ENCODE data around the gene TMEM62. TPM values are rescaled to one million over a fixed set of nuclear protein-coding genes. Genes with fewer than 3 reads are reported as not detected.

Gene TMEM62
- total RNA-seq (2014; rRNA removed; shearing (Covaris generic); ENCODE audit: low replicate concordance) = 27.1 and 37.7 TPM in 2 replicates

DNA sequence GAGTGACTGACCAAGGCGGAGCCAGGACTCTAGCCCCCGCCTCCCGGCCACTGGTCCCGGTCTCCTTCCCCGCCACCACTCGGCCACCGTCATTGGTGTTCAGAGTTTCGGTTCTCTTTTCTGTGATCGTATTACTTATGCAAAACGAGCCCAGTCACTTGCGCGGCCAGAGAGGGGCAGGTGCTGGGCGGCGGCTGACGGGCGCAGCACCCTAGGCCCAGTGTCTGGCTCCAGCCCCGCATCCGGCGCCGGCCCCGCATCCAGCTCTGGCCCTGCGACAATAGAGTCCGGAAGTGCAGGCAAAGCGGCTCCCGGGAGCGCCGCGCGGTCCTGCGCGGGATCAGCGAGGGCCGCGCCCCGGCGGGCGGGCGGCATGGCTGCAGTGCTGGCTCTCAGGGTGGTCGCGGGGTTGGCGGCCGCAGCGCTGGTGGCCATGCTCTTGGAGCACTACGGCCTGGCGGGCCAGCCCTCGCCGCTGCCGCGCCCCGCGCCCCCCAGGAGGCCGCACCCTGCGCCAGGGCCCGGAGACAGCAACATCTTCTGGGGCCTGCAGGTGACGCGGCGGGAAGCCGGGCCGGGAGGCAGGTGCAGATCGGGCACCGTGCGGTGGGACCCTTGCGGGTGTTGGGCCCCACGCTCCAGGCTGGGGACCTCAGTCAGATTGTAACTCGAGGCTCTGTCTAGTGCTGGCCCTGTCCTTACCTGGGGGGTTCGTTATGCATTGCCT lies at the start of gene TMEM62:
Gene TMEM62 (plus strand): TSS at position 157 of the 727 bp plus-strand sequence. CDS start 217 bp downstream, at position 374.
- peak; percentile 81 for DNase-seq (ENCODE audit: low read depth)
- in situ Hi-C loops (cut with HindIII; ENCODE audit: low pct_unique_long_range_greater_than_20kb, low sequenced_read_pairs) = no loop called here

DNA sequence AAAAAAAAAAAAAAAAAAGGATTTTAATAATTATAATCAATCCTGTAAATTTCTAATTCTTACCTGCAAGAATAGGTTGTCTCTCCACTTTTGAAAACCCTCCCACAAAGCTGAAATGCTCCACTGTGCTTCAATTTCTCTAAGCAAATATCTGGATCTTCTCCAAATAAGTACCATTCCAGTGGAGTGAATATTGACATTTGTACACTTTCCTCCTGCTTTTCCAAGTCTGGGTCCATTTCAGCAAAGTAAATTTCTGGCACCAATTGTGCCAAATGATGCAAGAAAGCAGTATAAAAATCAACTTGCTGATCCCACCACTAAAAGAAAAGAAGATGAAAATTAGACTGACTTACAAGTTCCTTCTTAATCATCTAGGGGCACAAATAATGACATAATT lies 47.5 kb upstream of the TMEM62 start:
- in situ Hi-C loops (cut with HindIII; ENCODE audit: low pct_unique_long_range_greater_than_20kb, low sequenced_read_pairs) = no loop called here
- DNase-seq (ENCODE audit: low read depth) = no peak

- no peak for DNase-seq (ENCODE audit: low read depth)
- in situ Hi-C loops (cut with HindIII; ENCODE audit: low pct_unique_long_range_greater_than_20kb, low sequenced_read_pairs) = no loop called here
Observed at GRCh38 chr15:43086551-43086950, 46.8 kb upstream of the TMEM62 start.

- in situ Hi-C loops (cut with HindIII; ENCODE audit: low pct_unique_long_range_greater_than_20kb, low sequenced_read_pairs) = no loop called here
- no peak for DNase-seq (ENCODE audit: low read depth)
Observed at GRCh38 chr15:43091859-43092258, 41.5 kb upstream of the TMEM62 start.

GRCh38 chr15:43093026-43093425 lies 40.4 kb upstream of the TMEM62 start:
- no peak for DNase-seq (ENCODE audit: low read depth)
- in situ Hi-C loops (cut with HindIII; ENCODE audit: low pct_unique_long_range_greater_than_20kb, low sequenced_read_pairs) = no loop called here

DNA sequence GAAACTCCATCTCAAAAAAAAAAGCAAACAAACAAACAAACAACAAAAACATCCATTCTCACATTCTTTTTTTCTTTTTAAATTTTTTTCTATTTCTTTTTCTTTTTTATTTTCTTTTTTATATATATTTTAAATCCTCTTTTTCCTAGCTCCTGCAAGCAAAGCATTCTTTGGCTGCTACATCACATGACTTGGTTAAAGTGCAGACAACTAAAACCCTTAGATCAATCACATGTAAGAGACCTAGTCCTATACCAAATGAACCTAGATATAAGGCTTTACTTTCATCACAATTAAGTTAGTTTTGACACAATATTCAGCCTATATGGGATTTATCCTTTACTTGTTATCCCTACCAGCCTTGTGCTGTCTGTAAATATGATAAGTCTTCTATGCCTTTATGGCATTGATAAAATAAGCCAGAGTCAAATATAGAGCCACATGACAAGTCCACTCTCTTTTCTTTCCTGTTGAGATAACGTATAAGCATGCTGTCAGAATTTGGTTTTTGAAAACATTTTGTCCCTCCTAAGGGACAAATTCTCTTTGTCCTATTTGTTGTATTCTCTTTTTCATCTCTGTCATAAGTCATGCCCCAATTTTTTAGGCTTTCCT lies 38.9 kb upstream of the TMEM62 start:
- in situ Hi-C loops (cut with HindIII; ENCODE audit: low pct_unique_long_range_greater_than_20kb, low sequenced_read_pairs) = no loop called here

DNA sequence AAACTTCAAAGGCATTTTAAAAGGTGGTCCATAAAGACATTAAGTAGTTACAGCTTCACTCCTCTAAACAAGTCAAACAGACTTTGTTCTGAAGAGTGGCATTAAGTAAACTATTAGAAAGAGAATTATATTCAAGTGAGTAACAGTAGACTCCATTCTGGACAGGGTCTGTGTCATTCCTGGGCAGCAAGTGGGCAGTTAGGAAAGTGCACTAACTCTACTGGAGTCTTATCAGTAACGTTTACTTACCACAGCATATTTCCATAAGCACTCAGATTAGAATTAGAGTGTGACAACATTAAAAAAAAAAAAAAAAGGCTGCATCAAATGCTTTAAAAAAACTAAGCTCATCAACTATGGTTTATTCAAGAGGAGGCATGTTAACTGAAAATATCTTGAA lies 38.1 kb upstream of the TMEM62 start:
- in situ Hi-C loops (cut with HindIII; ENCODE audit: low pct_unique_long_range_greater_than_20kb, low sequenced_read_pairs) = no loop called here
- no peak for DNase-seq (ENCODE audit: low read depth)

More for the DNA sequence above, 38.9 kb upstream of the TMEM62 start:
- DNase-seq (ENCODE audit: low read depth) = no peak

DNA sequence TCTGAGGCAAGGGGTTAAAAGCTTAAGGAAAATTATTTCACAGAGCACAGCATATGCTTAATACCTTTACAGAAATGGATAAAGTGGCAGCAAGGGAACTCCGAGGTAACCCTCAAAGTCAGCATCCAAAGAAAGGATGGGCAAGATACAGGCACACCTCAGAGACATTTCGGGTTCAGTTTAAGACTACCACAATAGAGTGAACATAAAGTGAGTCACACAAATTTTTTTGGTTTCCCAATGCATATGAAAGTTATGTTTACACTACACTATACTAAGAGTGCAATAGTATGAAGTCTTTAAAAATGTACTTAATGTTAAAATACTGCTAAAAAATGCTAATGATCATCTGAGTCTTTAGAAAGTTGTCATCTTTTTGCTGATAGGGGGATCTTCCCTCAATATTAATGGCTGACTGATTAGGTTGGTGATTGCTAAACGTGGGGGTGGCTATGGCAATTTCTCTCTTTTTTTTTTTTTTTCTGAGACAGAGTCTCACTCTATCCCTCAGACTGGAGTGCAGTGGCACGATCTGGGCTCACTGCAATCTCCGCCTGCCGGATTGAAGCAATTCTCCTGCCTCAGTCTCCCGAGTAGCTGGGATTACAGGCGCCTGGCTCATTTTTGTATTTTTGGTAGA lies 37.6 kb upstream of the TMEM62 start:
- no peak for DNase-seq (ENCODE audit: low read depth)
- in situ Hi-C loops (cut with HindIII; ENCODE audit: low pct_unique_long_range_greater_than_20kb, low sequenced_read_pairs) = no loop called here

GRCh38 chr15:43096411-43096810 lies 37.0 kb upstream of the TMEM62 start:
- in situ Hi-C loops (cut with HindIII; ENCODE audit: low pct_unique_long_range_greater_than_20kb, low sequenced_read_pairs) = no loop called here
- DNase-seq (ENCODE audit: low read depth) = no peak

DNA sequence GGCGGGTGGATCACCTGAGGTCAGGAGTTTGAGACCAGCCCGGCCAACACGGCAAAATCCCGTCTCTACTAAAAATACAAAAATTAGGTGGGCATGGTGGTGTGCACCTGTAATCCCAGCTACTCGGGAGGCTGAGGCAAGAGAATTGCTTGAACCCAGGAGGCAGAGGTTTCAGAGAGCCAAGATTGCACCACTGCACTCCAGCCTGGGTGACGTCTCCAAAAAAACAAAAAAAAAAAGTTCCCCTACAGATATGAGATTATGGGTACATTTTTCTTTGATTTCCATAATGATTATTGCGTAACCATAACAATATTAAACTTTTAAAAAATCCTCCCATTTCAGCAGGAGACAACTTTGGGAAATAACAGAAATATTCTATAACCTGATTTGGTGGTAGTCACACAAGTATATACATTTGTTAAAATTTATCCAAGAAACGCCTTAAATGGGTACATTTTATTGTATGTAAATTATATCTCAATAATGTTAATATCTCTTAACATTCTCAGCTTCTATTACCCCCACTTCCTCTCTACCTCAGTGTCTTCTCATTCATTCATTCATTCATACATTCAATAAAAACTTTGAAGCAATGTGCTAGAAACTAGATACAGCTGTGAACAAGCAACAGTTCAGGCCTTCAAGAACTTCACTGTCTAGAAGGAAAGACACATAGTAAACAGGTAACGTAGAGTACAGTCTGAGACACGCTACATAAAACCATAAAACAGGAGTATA lies 34.1 kb upstream of the TMEM62 start:
- in situ Hi-C loops (cut with HindIII; ENCODE audit: low pct_unique_long_range_greater_than_20kb, low sequenced_read_pairs) = no loop called here
- no peak for DNase-seq (ENCODE audit: low read depth)

DNA sequence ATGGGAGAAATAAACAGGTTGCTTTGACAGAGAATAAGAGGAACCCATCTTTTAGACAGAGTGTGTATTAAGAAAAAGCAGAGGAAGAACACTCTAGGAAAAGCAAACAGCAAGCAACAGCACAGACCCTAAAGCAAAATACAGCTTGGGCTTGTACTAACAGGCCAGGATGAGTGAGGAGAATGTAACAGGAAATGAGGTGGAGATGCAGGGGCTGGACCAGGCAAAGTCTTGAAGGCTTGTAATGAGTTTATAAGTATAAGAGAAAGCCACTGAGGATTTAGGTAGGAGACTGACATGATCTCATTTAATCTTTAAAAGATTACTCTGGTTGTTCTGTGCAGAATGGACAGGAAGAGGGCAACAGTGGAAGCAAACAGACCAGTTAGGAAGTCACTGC lies 32.4 kb upstream of the TMEM62 start:
- no peak for DNase-seq (ENCODE audit: low read depth)
- in situ Hi-C loops (cut with HindIII; ENCODE audit: low pct_unique_long_range_greater_than_20kb, low sequenced_read_pairs) = no loop called here

DNA sequence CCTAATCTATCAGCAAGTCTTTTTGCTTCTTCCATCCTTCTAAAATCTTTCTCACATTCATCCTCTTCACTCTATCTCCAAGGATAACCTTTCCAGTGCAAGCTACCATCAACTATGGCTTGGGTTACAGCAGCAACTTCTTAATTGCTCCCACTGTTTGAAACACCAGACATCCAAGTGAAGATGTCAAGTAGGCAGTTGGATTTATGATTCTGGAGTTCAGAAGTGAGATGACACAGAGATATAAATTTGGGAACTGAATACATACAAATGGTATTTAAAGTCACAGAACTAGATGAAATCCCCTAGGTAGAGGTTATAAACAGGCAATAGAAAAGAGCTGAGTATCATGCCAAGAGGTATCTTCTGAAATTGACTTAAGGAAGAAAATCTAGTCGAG lies 31.2 kb upstream of the TMEM62 start:
- no peak for DNase-seq (ENCODE audit: low read depth)
- in situ Hi-C loops (cut with HindIII; ENCODE audit: low pct_unique_long_range_greater_than_20kb, low sequenced_read_pairs) = no loop called here

- in situ Hi-C loops (cut with HindIII; ENCODE audit: low pct_unique_long_range_greater_than_20kb, low sequenced_read_pairs) = no loop called here
- DNase-seq (ENCODE audit: low read depth) = no peak
Observed at GRCh38 chr15:43103907-43104306, 29.5 kb upstream of the TMEM62 start.

GRCh38 chr15:43104426-43104825 lies 29.0 kb upstream of the TMEM62 start:
- DNase-seq (ENCODE audit: low read depth) = no peak
- in situ Hi-C loops (cut with HindIII; ENCODE audit: low pct_unique_long_range_greater_than_20kb, low sequenced_read_pairs) = no loop called here

GRCh38 chr15:43105077-43105736 lies 28.2 kb upstream of the TMEM62 start:
- DNase-seq (ENCODE audit: low read depth) = no peak
- in situ Hi-C loops (cut with HindIII; ENCODE audit: low pct_unique_long_range_greater_than_20kb, low sequenced_read_pairs) = no loop called here

DNA sequence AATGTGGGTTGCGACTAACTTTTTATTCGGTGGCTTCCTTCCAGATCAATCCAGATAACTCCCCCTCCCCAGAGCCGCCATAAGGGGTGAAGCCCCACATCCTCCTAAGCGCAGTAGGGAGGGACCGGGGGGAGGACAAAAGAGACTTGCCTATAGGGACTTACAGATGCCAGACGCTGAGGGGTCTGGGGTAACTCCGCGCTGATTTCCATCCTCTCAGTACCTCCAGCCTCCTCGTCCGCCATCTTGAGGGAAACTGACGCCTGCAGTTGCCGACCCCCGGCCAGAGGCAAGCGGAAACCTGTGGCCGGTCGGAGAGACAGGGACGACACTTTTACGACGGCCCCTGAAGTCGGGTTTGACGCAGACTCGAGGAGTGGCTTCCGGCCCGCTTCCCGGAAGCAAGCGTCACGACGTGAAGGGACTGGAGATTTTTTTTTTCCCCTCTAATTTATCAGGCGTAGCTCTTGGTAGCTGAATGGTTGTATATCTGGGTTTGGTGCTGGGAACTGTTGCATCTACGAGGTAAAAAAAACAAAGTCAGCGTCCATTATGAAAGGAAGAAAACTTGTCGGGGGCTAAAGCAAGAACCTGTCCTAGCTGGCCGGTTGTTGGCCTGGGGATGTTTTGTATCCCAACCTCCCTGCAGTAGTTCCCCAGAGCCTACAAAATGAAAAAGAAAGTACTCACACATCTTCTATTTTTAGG lies 27.5 kb upstream of the TMEM62 start, which contains the start of gene UBR1:
Gene UBR1 (minus strand): TSS at position 261 of the 708 bp plus-strand sequence. CDS start 16 bp downstream, at position 245.
- peak; percentile 76 for DNase-seq (ENCODE audit: low read depth)

GRCh38 chr15:43106486-43106829 lies 26.9 kb upstream of the TMEM62 start:
- no peak for DNase-seq (ENCODE audit: low read depth)

More for the DNA sequence above, 27.5 kb upstream of the TMEM62 start, which contains the start of gene UBR1:
- in situ Hi-C loops (cut with HindIII; ENCODE audit: low pct_unique_long_range_greater_than_20kb, low sequenced_read_pairs) = no loop called here

DNA sequence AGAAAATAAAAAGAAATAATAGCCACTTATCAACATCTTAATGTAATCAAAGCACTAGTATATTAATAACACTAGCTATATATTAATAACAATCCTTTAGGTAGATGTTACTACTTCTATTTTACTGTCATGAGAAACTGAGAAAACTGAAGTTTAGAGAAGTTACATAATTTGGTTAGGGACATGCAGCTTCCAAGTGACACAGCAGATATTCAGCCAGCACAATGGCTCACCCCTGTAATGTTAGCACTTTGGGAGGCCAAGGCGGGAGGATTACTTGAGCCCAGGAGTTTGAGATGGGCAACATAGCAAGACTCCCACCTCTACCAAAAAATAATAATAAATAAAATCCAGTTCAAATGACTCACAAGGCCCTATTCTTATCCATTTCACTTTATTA lies 25.6 kb upstream of the TMEM62 start:
- no peak for DNase-seq (ENCODE audit: low read depth)
- in situ Hi-C loops (cut with HindIII; ENCODE audit: low pct_unique_long_range_greater_than_20kb, low sequenced_read_pairs) = no loop called here

More at GRCh38 chr15:43106486-43106829, 26.9 kb upstream of the TMEM62 start:
- in situ Hi-C loops (cut with HindIII; ENCODE audit: low pct_unique_long_range_greater_than_20kb, low sequenced_read_pairs) = no loop called here

Data from Caki2 (cell line).